Endothelial cell of umbilical vein (primary cell): Measurements from ENCODE around the gene RNU2-1.

ENCODE experiments used
- CTCF ChIP-seq, 2 donors: IDR thresholded peaks; 1 replicate in 1 of 2; 2 replicates in 1 of 2; pipeline ENCODE4 v1.5.1; 2011; ENCODE audit warnings: low read length in 2 of 2, mild to moderate bottlenecking in 2 of 2, moderate library complexity in 2 of 2, control low read depth in 1 of 2, inconsistent platforms in 1 of 2, low read depth in 1 of 2; ENCODE audit not compliant: insufficient read depth in 1 of 2; ENCODE audit errors: extremely low read depth in 1 of 2
- EZH2 ChIP-seq: IDR thresholded peaks from 2 replicates; pipeline ENCODE4 v1.6.1; 2012; ENCODE audit warnings: borderline replicate concordance, low read depth, mild to moderate bottlenecking, moderate library complexity, low read length, inconsistent platforms; ENCODE audit not compliant: severe bottlenecking
- GATA2 ChIP-seq: IDR thresholded peaks from 2 replicates; pipeline ENCODE4 v1.7.0; 2011; ENCODE audit warnings: low read depth, mild to moderate bottlenecking, moderate library complexity, mixed read lengths, low read length; ENCODE audit not compliant: insufficient read length, insufficient read depth
- MAX ChIP-seq: IDR thresholded peaks from 2 replicates; pipeline ENCODE4 v1.6.1; 2011; ENCODE audit not compliant: insufficient read depth, insufficient read length
- POLR2AphosphoS5 ChIP-seq: IDR thresholded peaks from 2 replicates; pipeline ENCODE4 v1.6.1; 2012; ENCODE audit warnings: low read depth, mild to moderate bottlenecking, control low read depth, low read length, moderate library complexity; ENCODE audit not compliant: insufficient read depth

DNA sequence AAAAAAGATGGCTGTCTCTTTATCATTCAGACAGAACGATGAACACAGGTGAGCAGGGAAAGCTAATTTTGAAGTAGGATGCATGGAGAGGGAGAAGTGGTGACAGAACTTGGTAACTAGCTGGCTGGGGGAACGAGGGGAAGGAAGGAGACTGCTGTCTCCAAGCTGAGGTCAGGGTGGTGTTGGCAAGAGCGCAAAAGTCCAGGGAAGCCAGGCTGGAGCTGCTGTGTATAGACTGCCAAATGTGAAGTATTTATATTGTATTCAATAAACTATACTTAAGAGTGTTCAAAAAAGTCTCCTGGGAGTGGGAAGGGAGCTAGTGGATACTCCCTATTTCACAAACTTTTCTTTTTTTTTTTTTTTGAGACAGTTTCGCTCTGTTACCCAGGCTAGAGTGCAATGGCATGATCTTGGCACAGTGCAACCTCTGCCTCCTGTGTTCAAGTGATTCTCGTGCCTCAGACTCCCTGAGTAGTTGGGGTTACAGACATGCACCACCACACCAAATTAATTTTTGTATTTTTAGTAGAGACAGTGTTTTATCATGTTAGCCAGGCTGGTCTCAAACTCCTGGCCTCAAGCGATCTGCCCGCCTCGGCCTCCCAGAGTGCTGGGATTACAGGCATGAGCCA is 13.9 kb downstream of the RNU2-1 start:
- TF ChIP-seq CTCF (IDR thresholded peaks at IDR 0.05; ENCODE audit: extremely low read depth in 1 of 2, insufficient read depth in 1 of 2, low read depth in 1 of 2, low read length in 2 of 2) (no peak), MAX (no peak), GATA2 (no peak), POLR2AphosphoS5 (no peak), EZH2 (no peak)
